Measurements from ENCODE around the gene SEMA3G. TPM values are rescaled to one million over a fixed set of nuclear protein-coding genes. Genes with fewer than 3 reads are reported as not detected.

SEMA3G gene
- total RNA-seq, 1 donor from 2014 or later: 4.1 TPM

DNA sequence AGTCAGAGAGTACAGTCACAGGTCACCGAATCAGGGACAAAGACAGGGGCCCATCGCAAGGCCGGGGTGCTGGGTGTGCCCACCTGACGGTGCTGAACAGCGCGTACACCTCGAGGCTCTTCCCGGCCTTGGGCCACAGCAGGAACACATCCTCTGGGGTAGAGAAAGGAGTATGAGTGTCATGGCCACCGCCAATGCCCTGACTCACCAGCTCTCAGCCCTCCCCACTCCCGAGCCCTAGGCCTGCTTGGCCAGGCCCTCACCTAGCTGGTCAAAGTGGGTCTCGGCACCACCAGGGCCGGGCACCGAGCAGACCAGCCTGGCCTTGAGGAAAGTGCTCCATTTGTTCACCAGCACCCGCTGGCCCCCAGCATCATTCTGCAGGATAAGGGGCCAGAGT lies 4.2 kb downstream of the SEMA3G start:
- FAIRE-seq (no peak), DNase-seq (ENCODE audit: low spot score in 2 of 2) (no peak)

DNA sequence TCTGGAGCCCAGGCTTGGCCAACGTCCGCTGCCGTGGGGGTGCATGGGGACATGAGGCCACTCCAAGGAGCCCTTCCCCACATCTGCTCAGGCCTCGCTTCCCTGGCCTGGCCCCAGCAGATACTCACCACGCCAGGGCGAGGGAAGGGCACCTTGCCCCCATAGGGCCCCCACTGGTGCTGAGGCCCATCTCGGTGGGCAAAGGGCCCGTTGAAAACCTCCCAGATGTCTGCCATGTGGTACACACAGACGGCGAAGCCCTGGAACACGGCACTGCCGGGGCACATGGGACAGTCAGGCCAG lies 4.7 kb downstream of the SEMA3G start:
- FAIRE-seq (no peak), DNase-seq (ENCODE audit: low spot score in 2 of 2) (peak in 1 of 2 donors; percentile 2)

DNA sequence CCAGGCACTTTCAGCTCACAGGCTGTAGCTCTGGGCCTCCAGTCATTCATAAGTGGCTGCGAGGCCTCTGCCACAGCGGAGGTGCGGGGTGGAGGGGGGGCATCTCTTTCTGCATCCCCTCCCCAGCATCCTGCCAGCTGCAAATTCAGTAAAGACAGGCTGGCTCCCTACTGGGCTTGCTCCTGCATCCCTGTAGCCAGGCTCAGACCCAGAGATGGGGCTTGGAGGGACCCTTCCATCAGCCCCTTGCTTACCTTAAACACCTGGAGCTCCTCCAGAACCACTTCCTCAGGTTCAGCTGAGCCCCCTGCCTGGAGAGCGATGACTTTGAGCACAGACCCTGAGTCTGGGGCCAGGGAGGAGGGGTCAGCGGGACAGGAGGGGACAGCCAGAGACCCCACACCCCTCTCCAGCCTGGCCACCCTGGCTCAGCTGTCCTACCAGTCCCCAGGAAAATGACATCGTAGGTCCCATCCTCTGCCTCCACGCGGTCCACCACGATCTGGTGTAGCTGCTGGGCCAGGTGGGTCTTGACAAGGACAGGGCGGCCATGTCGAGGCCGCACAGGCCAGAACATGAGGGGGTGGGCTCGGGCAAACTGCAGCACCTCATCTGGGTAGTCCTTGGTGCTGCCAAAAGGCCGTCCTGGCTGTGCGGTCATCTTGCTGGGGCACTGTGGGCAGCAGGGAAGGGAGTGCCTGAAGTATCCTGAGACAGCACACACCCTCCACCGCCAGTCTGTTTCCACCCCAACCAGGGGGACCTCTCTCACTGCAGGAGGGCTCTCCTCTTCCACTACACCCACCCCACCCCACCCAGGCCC lies 5.3 kb downstream of the SEMA3G start:
- FAIRE-seq (no peak), DNase-seq (ENCODE audit: low spot score in 2 of 2) (peak in 1 of 2 donors; percentile 6)

DNA sequence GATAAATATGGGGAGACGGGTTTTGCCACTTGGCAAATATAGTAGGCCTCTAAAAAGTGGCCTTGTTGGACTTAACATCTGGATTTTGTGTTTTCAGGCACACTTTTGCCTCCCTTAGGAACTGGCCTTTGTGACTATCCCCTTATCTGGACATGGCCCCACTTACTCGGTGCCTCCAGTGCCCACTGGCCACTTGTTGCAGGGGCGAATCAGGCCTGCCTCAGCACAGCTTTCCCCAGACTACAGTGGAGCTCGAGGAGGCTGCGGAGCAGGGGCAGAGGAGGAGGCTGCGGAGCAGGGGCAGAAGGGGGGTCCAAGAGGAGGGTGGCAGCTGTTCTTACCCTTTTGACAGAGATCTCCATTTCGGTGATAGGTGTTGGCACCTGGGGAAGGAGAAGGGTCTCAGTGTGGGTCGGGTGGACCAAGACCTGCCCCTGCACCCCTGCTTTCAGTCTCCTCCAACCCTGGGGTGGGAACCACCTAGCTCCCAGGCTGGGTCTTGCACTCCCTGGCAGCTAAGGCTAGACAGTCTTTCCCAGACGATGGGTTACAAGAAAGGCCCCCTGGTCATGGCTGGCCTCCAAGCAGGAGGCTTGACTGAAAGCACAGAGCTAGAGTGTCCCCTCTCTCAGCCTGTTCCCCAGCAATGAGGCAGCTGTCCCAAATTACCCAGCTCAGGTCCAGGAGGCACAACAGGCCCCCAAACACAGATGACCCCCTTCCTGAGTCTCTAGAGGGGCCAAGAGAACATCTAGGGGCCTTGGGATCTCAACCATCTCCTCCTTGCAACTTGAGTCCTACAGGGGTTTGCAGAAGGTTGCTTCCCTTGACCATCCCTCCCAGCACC lies 6.1 kb downstream of the SEMA3G start:
- peak in 1 of 2 donors; percentile 10 for DNase-seq (ENCODE audit: low spot score in 2 of 2)

DNA sequence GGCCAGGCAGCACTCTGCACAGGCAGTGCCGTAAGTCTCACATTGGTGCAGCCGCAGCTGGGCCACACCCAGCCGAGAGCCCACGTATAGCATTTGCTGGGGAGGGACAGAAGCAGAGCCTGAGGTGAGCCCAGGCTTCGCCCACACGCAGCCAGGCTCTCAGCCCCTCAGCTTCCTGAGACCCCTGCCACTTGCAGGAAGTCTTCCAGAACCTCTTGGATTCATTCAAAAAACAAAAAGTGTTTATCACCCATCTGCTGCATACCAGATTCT lies 6.9 kb downstream of the SEMA3G start:
- DNase-seq (ENCODE audit: low spot score in 2 of 2) (no peak), FAIRE-seq (no peak)

More for the DNA sequence above, 6.1 kb downstream of the SEMA3G start:
- no peak for FAIRE-seq

DNA sequence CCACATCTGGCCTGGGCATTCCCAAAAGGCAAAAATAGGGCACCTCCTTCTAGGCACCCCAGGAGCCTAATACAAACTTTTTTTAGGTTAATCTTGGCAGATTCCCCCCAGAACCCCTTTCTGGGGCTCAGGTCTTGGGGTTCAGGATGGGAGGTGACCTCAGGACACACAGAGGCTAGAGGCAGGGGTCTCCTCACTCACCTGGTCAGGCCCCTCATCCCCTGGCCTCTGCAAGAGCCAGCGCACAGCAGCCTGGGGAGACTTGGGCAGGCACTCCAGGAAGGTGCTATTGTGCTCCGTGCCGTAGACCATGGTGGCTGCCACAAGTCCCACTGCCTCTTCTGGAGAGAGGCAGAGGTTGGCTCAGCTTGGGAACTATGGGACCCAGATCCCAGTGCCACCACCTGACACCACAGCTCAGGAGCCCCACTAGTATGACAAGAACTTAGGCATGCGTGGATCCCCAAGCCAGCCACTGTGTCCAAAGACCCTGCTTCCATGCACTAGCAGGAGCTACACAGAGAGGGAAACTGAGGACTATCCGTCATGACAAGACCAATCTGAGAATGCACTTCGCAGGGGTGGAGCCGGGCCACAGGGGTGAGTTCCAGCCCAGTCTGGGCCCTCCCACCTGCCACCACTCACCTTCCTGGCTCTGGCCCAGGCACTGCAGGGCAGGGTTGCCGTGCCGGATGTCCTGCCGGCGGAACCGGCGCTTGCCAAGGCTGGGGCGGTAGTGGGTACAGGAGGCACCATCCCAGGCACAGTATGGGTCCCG lies 7.4 kb downstream of the SEMA3G start:
- no peak for FAIRE-seq
- DNase-seq (ENCODE audit: low spot score in 2 of 2): no peak

DNA sequence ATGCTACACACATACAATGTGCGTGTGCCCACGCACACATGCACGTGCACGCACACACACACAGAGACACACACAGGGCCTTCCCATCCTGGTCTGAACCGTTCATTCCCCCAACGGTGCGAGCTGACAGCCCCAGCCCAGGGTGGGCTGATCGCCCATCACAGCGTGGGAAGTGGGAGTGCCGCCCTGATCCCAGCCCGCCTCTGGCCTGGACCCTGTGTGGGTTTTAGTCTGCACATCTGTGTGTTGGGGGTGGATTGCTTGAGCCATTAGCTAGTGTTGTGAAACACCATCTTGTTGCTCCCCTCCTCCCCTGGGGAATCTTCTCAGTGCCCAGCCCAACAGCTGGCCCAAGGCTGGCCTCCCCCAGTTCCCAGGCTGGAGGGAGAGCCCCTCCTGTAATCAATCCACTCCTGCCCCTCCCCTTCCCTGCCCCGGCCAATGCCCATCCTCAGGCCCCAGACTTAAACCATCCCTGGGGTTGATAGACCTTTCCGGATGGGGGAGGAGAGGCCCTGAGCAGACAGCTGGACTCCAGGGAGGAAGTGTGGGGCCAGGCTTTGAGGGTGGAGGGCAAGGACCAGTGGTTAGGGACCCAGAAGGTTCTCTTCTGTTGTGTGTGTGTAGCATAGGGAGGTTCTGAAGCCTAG lies 8.3 kb downstream of the SEMA3G start:
- FAIRE-seq: no peak

DNA sequence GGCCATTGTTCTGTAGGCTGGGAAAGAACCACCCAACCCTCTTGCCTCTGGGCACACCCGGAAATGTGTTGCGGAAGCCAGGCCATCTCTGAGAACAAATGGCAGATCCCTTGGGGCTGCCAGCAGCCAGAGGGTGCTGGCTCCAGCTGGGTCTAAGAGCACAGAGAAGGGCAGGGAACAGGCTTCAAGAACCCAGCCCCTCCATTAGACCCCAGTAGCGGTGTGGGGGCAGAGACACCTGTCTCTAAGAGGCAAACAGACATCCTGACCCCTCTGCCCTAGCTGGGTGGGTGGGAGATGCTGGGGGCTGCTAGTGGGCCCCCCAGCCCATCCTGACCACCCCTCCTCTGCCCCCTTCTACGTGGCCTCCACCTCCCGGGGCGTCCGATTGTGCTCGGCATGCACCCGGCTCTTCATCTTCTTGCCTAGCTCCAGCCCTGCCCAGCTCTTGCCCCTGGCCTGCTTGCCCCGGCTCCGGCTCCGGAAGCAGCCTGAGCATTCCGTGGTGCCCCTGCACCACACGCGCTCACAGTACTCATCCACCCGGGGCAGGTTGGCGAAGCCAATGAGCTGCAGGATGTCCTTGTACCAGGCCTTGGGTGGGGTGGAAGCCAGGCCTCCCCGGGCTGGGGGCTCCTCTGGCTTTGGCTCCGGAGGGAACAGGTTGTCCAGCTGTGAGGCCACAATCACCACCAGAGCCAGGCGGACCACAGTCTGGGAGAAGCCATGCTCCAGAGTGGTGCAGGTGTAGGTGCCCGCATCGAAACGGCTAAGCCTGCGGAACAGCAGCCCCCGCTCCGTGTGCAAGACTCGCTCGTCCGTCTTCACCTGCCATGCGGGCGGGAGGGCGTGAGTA lies 9.4 kb downstream of the SEMA3G start:
- FAIRE-seq: no peak
- peak in 1 of 2 donors; percentile 1 for DNase-seq (ENCODE audit: low spot score in 2 of 2)

More for the DNA sequence above, 8.3 kb downstream of the SEMA3G start:
- DNase-seq (ENCODE audit: low spot score in 2 of 2): peak in 1 of 2 donors; percentile 5

DNA sequence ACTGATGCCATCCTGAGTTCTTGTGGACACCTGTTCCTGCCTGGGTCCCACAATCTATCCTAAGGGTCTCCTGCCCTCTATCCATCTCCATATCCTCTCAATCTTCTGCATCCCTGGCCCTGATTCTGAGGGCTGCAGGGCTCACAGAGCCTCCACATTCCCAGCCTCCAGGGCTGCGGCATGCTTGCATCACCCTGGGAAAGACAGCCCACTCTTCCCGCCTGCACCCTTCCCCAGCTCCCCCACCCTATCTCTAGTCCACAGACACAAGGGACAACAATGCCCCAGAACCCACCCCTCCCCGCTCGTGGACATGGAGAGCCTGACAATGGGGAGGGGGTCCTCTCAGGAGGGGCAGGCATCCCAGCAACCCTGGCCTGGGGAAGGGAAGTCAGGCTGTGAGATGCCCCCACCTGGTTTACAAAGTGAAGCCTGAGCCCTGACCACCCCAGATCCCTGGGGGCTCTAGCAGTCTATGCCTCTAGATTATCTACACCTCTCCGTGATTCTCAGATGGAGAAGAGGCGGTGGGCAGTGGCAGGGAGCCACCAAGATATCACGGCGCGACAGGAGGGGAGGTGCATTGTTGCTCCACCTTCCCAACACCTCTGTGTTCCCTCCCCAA lies 10.3 kb downstream of the SEMA3G start:
- no peak for FAIRE-seq
- peak in 1 of 2 donors; percentile 2 for DNase-seq (ENCODE audit: low spot score in 2 of 2)

DNA sequence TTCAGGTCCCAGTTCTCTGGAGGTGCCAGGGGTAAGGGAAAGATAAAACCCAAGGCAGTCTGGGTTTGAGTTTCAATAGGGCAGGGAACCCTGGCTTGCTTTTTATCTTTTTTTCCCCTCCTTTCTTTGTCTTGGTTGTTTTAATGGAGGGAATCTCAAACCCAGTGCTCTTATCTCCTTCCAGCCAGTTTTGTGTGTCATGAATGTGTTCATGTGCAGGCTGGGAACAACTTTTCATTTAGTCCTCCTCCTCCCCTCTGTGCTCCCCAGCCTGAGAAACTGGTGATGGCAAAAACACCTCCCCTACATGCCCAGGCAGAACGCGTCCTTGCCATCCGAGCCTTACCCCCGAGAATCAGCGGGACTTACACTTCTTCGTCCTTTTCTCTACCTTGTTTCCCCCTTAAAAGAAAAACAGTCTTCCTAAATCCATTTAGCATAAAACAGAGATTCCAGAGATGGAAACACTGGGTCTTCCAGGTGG lies 10.9 kb downstream of the SEMA3G start:
- FAIRE-seq (no peak), DNase-seq (ENCODE audit: low spot score in 2 of 2) (no peak)

DNA sequence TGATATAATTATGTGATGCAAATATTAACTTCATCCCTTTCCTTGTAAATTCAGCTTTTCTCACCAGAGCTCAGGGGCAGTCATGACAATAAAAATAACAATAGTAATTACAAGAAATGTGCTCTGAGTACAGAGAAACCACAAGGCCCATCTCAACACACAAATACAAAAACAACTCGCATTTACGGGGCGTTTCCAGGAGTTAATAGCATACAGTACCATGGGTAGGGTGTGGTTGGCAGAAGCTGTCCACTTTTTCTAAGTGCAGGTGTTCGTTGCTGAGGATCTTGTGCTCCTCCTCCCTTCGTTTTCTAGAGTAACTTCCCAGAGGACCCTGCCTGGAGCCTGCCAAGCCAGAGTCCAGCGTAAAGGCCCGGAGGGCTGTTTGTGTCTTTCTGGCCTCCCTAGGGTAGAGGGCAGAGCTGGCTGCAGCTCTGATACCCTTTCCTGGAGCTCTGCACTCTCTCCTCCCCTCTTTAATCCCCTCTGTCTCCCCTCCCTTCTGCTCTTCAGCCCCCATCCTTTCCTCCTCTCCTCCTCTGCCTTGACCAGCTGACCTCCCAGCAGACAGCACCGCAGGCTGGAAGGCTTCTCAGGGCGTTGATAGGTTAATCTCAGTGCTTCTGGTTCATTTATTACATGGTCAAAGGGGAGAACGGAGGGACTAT lies 11.4 kb downstream of the SEMA3G start:
- FAIRE-seq: no peak
- no peak for DNase-seq (ENCODE audit: low spot score in 2 of 2)

DNA sequence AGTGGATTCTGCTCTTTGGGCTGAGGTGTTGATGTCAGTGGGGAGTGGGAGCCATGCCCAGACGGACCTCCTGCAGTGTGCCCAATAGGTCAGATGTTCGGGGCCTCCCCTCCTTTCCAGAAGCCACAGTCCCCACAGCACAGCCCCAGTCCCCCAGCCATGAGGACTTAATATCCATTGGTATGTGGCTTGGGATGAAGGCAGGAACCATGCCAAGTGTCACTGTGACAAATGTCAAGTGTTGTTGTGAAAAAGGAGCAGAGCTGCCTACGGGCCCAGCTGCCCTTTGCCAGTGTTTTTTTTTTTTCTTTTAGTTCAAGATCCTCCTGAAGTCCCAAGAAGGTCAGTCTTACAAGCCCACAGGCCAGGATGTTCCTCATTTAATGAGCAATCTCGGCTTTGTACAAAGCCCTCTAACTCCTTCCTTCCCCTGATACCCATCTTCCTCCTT lies 12.2 kb downstream of the SEMA3G start:
- FAIRE-seq: no peak

DNA sequence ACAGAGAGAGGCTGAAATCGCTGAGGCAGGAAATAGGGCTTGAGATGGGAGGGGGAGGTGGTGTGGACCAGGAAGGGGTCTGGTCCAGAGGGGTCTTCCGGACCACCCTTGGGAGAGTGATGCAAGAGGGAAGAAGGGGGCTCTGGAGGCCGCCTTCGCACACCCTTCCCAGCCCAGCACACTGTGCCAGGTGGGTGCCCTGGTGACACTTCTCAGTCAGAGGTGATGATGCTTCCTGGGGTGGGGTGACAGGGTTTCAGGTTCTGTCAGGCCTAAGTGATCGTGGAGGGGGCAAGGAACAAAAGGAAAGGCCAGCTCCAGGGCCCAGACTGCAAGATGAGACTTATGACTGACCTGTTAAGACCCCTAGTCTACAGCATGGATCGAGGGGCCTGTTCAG lies 12.7 kb downstream of the SEMA3G start:
- DNase-seq (ENCODE audit: low spot score in 2 of 2) (no peak), FAIRE-seq (no peak)

More for the DNA sequence above, 12.2 kb downstream of the SEMA3G start:
- peak in 1 of 2 donors; percentile 5 for DNase-seq (ENCODE audit: low spot score in 2 of 2)

DNA sequence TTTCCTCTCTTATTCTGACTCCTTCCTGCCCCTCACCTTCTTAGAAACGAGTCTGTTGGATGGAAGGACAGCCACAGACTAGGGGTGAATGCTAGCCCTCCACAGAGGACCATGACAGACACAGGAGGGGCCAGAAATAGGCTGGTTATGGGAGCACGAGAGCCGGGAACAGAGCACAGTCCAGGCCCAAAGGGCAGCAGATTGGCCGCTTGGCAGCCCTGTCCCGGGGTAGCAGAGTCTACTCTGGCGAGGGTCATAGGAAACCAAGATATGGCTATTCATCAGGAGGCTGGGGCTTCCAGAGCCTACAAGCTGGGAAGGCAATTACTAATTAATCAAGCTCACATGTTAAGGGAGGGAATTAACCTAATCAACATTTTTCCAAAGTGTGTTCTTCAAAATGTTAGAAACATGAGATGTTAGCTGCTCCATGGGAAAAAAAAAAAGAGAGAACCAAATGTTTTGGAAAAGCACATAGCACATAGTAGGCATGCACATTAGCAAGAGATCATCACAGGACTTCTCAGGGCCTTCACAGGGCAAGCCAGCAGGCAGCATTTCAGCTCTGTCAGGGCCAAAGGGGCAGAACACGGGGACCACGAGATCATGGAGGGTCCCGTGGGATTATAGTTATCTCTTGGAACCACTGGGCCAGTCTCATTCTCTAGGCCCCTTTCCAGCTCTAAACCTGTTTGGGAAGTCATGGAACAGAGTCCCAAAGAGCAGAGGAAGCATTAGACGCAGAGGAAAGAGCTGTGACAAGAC lies 13.3 kb downstream of the SEMA3G start:
- FAIRE-seq (no peak), DNase-seq (ENCODE audit: low spot score in 2 of 2) (no peak)

DNA sequence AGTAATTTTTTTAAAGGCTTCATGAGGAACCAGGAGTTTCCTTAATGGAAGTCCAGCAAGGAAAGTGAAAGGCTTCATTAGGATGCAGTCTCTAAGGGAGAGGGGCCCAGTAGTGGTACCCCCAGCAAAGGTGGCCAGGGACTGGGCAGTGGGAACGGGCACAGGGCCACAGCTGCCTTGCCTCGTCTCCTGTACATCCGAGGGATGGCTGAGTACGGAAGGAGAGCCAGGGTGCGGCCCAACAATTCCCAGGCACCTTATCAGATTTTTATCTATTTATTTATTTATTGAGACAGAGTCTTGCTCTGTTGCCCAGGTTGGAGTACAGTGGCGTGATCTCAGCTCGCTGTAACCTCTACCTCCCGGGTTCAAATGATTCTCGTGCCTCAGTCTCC lies 14.5 kb downstream of the SEMA3G start:
- FAIRE-seq (no peak), DNase-seq (ENCODE audit: low spot score in 2 of 2) (no peak)

DNA sequence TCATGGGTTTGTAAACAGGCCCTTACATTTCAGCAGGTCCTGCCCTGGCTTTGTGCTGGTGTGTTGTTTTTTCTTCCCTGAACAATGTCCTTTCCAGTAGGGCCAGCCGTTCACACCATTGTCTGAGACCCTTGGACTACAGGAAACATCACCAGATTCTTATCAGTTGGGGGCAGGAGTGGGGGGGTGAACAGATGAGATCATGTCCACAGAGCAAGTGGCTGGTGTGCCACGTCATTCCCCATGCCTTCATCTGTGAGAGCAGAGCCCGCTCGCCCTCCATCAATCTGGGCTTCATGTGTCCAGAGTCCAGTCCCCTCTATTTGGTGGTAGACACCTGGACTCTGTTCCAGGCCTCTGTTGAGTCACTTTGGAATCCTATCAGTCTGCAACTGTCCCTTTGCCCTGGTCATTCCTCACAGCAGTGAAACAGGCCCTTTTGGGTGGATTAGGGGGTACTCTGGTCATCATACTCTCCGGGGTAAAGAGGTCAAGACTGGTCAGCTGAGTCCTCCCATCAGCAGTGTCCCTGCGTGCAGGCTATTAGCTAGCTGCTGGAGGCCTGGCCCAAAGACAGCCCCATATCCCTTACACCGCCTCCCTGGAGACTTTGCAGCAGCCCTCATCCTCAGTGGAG lies 15.0 kb downstream of the SEMA3G start:
- FAIRE-seq (no peak), DNase-seq (ENCODE audit: low spot score in 2 of 2) (no peak)

DNA sequence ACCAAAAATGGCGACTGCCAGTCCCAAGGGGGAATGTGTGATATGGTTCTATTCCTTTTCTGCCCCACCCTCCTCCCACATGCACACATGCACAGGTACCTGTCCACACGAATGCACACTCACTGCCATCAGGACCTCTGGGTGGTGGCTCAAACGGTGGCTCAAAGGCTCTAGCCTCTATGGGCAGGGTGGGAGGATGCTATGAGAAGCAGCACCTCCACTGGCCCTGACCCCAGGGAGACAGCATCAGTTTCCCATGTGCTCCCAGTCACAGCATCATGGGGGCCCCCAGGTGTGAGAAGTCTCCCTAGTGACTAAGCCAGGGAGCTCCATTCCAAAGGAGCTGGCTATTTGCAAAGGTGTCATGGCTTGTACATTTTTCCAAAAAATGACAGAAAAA lies 15.9 kb downstream of the SEMA3G start:
- FAIRE-seq (no peak), DNase-seq (ENCODE audit: low spot score in 2 of 2) (no peak)

Measured in frontal cortex (tissue), 4 donors.